ENCODE data around the gene ST7L.

GRCh38 chr1:112515311-112516009, 103.5 kb downstream of the ST7L start:
- no peak for TF ChIP-seq CTCF (IDR thresholded peaks at IDR 0.05; ENCODE audit: low read length)
- no peak for TF ChIP-seq EZH2 (optimal IDR thresholded peaks at IDR 0.05; ENCODE audit: low read depth, low read length)
